ENCODE results near the gene ABCF2. TPM values are rescaled to one million over a fixed set of nuclear protein-coding genes. Genes with fewer than 3 reads are reported as not detected.

ABCF2 gene
- total and polyA plus RNA-seq, 10 of the 15 experiments (the other 5 are each of a cell fraction or from before 2014, with no cell fraction given), result 29.3 to 76.3 (median 57.1) TPM

DNA sequence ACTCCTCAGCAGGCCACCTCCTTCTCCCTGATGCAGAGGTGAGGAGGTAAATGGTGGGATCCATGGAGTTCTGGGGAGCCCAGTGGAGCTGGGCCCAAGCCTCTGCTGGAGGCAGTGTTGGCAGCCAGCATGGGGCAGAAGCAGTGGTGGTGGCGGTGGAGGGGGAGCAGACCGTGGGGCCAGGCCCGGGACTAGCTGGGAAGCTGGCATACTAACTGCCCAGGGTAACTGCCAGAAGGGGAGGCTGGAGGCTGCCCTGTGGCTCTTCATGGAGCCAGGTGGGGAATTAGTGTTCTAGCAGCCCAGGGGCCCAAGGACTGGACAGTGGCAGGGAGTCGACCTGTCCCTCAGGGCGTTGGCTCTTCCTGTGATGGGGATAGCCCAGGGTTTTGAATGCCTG, 37.6 kb upstream of the ABCF2 start (continued):
- TF ChIP-seq, protein P1, sequence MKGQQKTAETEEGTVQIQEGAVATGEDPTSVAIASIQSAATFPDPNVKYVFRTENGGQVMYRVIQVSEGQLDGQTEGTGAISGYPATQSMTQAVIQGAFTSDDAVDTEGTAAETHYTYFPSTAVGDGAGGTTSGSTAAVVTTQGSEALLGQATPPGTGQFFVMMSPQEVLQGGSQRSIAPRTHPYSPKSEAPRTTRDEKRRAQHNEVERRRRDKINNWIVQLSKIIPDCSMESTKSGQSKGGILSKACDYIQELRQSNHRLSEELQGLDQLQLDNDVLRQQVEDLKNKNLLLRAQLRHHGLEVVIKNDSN (IDR thresholded peaks at IDR 0.05; ENCODE audit: borderline replicate concordance, extremely low read length, insufficient read depth, low read depth, low read length), result no peak
- no peak for TF ChIP-seq YBX1 (IDR thresholded peaks at IDR 0.05)

DNA sequence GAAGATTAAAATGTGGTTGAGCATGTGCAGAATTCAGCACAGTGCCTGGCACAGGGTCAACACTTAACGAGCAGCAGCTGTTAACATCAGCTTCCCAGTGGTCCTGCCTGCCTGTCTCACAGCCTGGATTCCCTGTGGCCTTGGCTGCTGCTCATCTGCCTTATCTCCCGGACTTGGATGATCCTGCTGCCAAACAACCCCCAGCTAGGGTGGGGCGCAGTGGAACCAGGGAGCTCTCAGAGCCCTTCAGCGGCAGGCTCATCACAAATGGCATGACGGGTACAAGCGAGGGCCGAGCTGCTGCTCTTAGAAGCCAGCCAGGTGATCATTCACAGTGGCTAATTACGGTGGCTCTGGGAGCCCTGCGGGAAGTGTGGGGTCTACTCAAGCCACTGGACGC, 34.5 kb upstream of the ABCF2 start:
- RAD21 ChIA-PET (ENCODE audit: unreplicated experiment), result no interaction called here
- peaks cover 0 to 7% of the 10 kb centered on the region in 2 experiments; a peak in 3 of 4 replicates for H3K27me3 ChIP-seq (replicated peaks in 1 of 2; ENCODE audit: control insufficient read depth in 2 of 2, insufficient read depth in 2 of 2, low read length in 1 of 2)
- H3K9me3 ChIP-seq (replicated peaks; ENCODE audit: control insufficient read depth, insufficient read depth, low read length), result no peaks in the 10 kb centered on the region
- DNase-seq (ENCODE audit: low read depth, low spot score), result no peak
- H3K79me2 ChIP-seq (ENCODE audit: control insufficient read depth, insufficient read depth, low read length), result no peaks in the 10 kb centered on the region
- H3K36me3 ChIP-seq (ENCODE audit: control insufficient read depth in 2 of 2, insufficient read depth in 2 of 2, low read length in 1 of 2), result no peaks in the 10 kb centered on the region
- no peak overlapping the region for H2AFZ ChIP-seq (ENCODE audit: control insufficient read depth, low read depth, low read length)
- WGBS (ENCODE audit: insufficient coverage, insufficient replicate concordance, low lambda C conversion rate, missing lambda C conversion rate), result 36% methylated on average over 10 of the region's 10 CpGs
- no peak for FAIRE-seq
- no peak overlapping the region for H3K4me2 ChIP-seq (ENCODE audit: control insufficient read depth, insufficient read depth)
- no TSS peak for BruUV-seq (replicated peaks)
- CTCF ChIA-PET, result interaction anchor here (0.7 to 1.8 kb wide), 2 partner anchors 17 to 91 kb away, joined by 3 to 6 read pairs; no protein-coding TSS in a partner anchor
- H3K4me1 ChIP-seq (ENCODE audit: control insufficient read depth, insufficient read depth, low read length), result no peaks in the 10 kb centered on the region
- ATAC-seq, result no peak
- in situ Hi-C loops (cut with MboI) (no loop called here), intact Hi-C loops (cut with micrococcal nuclease; ENCODE audit: unreplicated experiment) (no loop called here)
- SMC1A ChIA-PET (ENCODE audit: uncharacterized antibody, unreplicated experiment), result no interaction called here
- POLR2A ChIA-PET, result no interaction called here
- H3K27ac ChIP-seq (ENCODE audit: control insufficient read depth, insufficient read depth), result no peak overlapping the region
- H3K9ac ChIP-seq (ENCODE audit: control insufficient read depth, insufficient read depth, low read length), result no peak overlapping the region
- H3K4me3 ChIP-seq, result no peak overlapping the region
- H4K20me1 ChIP-seq (ENCODE audit: control insufficient read depth, insufficient read depth), result no peaks in the 10 kb centered on the region
- no peak for TF ChIP-seq SUZ12 (IDR thresholded peaks at IDR 0.05; ENCODE audit: unreplicated experiment)
- TF ChIP-seq STAT3 (IDR thresholded peaks at IDR 0.05; ENCODE audit: low read depth, low read length), result no peak
- no peak for TF ChIP-seq ZBED1 (IDR thresholded peaks at IDR 0.05; ENCODE audit: borderline replicate concordance)
- no peak for TF ChIP-seq FOS (IDR thresholded peaks at IDR 0.05; ENCODE audit: borderline replicate concordance, extremely low read depth, insufficient read length)
- TF ChIP-seq, protein P2, sequence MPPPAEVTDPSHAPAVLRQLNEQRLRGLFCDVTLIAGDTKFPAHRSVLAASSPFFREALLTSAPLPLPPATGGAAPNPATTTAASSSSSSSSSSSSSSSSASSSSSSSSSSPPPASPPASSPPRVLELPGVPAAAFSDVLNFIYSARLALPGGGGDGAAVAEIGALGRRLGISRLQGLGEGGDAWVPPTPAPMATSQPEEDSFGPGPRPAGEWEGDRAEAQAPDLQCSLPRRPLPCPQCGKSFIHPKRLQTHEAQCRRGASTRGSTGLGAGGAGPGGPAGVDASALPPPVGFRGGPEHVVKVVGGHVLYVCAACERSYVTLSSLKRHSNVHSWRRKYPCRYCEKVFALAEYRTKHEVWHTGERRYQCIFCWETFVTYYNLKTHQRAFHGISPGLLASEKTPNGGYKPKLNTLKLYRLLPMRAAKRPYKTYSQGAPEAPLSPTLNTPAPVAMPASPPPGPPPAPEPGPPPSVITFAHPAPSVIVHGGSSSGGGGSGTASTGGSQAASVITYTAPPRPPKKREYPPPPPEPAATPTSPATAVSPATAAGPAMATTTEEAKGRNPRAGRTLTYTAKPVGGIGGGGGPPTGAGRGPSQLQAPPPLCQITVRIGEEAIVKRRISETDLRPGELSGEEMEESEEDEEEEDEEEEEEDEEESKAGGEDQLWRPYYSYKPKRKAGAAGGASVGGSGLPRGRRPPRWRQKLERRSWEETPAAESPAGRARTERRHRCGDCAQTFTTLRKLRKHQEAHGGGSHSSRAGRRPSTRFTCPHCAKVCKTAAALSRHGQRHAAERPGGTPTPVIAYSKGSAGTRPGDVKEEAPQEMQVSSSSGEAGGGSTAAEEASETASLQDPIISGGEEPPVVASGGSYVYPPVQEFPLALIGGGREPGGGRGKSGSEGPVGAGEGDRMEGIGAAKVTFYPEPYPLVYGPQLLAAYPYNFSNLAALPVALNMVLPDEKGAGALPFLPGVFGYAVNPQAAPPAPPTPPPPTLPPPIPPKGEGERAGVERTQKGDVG (CRISPR knock-in tag; IDR thresholded peaks at IDR 0.05), result no peak
- TF ChIP-seq, protein P3, sequence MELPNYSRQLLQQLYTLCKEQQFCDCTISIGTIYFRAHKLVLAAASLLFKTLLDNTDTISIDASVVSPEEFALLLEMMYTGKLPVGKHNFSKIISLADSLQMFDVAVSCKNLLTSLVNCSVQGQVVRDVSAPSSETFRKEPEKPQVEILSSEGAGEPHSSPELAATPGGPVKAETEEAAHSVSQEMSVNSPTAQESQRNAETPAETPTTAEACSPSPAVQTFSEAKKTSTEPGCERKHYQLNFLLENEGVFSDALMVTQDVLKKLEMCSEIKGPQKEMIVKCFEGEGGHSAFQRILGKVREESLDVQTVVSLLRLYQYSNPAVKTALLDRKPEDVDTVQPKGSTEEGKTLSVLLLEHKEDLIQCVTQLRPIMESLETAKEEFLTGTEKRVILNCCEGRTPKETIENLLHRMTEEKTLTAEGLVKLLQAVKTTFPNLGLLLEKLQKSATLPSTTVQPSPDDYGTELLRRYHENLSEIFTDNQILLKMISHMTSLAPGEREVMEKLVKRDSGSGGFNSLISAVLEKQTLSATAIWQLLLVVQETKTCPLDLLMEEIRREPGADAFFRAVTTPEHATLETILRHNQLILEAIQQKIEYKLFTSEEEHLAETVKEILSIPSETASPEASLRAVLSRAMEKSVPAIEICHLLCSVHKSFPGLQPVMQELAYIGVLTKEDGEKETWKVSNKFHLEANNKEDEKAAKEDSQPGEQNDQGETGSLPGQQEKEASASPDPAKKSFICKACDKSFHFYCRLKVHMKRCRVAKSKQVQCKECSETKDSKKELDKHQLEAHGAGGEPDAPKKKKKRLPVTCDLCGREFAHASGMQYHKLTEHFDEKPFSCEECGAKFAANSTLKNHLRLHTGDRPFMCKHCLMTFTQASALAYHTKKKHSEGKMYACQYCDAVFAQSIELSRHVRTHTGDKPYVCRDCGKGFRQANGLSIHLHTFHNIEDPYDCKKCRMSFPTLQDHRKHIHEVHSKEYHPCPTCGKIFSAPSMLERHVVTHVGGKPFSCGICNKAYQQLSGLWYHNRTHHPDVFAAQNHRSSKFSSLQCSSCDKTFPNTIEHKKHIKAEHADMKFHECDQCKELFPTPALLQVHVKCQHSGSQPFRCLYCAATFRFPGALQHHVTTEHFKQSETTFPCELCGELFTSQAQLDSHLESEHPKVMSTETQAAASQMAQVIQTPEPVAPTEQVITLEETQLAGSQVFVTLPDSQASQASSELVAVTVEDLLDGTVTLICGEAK (IDR thresholded peaks at IDR 0.05; ENCODE audit: borderline replicate concordance), result no peak
- TF ChIP-seq EP300 (IDR thresholded peaks at IDR 0.05; ENCODE audit: borderline replicate concordance in 1 of 2, control insufficient read depth in 1 of 2, low read depth in 2 of 2, low read length in 2 of 2), result no peak
- no peak for TF ChIP-seq MTA2 (IDR thresholded peaks at IDR 0.05; ENCODE audit: low read depth)
- TF ChIP-seq, protein P4, sequence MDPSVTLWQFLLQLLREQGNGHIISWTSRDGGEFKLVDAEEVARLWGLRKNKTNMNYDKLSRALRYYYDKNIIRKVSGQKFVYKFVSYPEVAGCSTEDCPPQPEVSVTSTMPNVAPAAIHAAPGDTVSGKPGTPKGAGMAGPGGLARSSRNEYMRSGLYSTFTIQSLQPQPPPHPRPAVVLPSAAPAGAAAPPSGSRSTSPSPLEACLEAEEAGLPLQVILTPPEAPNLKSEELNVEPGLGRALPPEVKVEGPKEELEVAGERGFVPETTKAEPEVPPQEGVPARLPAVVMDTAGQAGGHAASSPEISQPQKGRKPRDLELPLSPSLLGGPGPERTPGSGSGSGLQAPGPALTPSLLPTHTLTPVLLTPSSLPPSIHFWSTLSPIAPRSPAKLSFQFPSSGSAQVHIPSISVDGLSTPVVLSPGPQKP (IDR thresholded peaks at IDR 0.05; ENCODE audit: low read depth, low read length), result no peak
- no peak for TF ChIP-seq DPF2 (IDR thresholded peaks at IDR 0.05)
- TF ChIP-seq NR2F1 (conservative IDR thresholded peaks at IDR 0.05), result no peak
